Hepatocyte (in vitro differentiated cells): ENCODE data around the gene GRID1.

ENCODE experiments used
- CTCF ChIP-seq: fragments of 200-600 bp; sonication (generic); IDR thresholded peaks from 2 replicates; pipeline ENCODE4 v1.5.1; 2016; ENCODE audit warnings: antibody characterized with exemption, mild to moderate bottlenecking; ENCODE audit not compliant: poor library complexity
- EZH2 ChIP-seq: fragments of 200-600 bp; sonication (generic); IDR thresholded peaks from 2 replicates; pipeline ENCODE4 v1.6.1; 2016; ENCODE audit warnings: antibody characterized with exemption, mild to moderate bottlenecking, borderline replicate concordance
- EZH2phosphoT487 ChIP-seq: fragments of 200-600 bp; sonication (generic); IDR thresholded peaks from one replicate; pipeline ENCODE4 v1.6.1; 2018; ENCODE audit warnings: antibody characterized with exemption, mild to moderate bottlenecking, low read depth, moderate library complexity; ENCODE audit not compliant: unreplicated experiment, severe bottlenecking

- TF ChIP-seq CTCF, result no peak
- no peak for TF ChIP-seq EZH2
- TF ChIP-seq EZH2phosphoT487, result no peak
Measured at GRCh38 chr10:86340176-86340990, 26.2 kb downstream of the GRID1 start.
